KOPT-K1 (cell line): ENCODE data around the gene SHISAL1.

Source experiments
- H3K27ac ChIP-seq: fragments of 200-600 bp; sonication (generic); 2 replicates; pipeline ENCODE4 v1.5.1; 2016; ENCODE audit warnings: antibody characterized with exemption, mild to moderate bottlenecking, low read depth, low read length; ENCODE audit not compliant: poor library complexity, severe bottlenecking
- H3K36me3 ChIP-seq: fragments of 200-600 bp; sonication (generic); 2 replicates; pipeline ENCODE4 v1.5.1; 2017; ENCODE audit warnings: antibody characterized with exemption, mild to moderate bottlenecking, low read length, moderate library complexity; ENCODE audit not compliant: insufficient read depth
- H3K9me3 ChIP-seq: fragments of 200-600 bp; sonication (generic); 2 replicates; pipeline ENCODE4 v1.5.1; 2017; ENCODE audit warnings: antibody characterized with exemption, low read length, mild to moderate bottlenecking; ENCODE audit not compliant: insufficient read depth, poor library complexity, severe bottlenecking

The SHISAL1 gene

DNA sequence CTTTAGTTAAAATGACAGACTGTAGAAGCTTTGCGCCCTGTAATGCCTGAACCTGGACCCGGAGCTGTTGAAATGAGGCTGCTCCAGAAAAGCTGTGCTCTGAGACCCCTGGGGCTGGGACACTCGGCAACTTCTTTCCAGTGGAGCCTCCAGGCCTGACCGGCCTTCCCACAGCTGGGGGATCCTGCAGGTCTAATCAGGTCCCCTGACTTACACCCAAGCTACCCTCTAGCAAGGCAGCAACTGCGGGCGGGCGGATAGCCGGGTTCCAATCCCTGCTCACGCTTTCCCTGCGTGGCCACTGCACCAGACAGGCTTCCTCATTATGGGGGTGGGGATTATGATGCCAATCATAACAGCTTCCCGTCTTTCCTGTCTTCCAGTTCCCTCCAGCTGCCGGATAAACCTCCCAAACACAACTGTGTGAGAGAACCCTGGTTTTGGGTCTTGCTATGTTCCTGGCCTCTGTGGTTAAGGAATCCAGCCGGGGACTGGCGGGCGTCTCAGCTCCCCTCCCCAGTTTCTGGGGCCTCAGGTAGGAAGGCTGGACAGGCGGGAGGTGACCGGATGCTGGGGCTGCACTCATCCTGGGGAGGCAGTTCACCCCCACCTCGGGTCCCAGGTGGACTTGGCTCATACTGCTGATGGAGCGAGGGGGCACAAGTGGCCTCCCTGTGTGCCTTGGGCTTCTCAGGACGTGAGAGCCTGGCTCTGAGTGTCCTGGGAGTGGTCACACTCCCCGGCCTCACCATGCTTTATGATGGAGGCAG lies 93.5 kb downstream of the SHISAL1 start:
- Histone ChIP-seq H3K9me3 (peaks cover 7% of the 10 kb centered on the region), H3K36me3 (no peaks in the 10 kb centered on the region), H3K27ac (no peak overlapping the region)

GRCh38 chr22:44218071-44218470 lies 94.7 kb downstream of the SHISAL1 start:
- no peak overlapping the region for H3K27ac ChIP-seq
- peaks cover 7% of the 10 kb centered on the region for H3K9me3 ChIP-seq
- no peaks in the 10 kb centered on the region for H3K36me3 ChIP-seq

GRCh38 chr22:44217346-44217745 lies 95.4 kb downstream of the SHISAL1 start:
- Histone ChIP-seq H3K9me3 (peaks cover 7% of the 10 kb centered on the region), H3K36me3 (no peaks in the 10 kb centered on the region), H3K27ac (no peak overlapping the region)

DNA sequence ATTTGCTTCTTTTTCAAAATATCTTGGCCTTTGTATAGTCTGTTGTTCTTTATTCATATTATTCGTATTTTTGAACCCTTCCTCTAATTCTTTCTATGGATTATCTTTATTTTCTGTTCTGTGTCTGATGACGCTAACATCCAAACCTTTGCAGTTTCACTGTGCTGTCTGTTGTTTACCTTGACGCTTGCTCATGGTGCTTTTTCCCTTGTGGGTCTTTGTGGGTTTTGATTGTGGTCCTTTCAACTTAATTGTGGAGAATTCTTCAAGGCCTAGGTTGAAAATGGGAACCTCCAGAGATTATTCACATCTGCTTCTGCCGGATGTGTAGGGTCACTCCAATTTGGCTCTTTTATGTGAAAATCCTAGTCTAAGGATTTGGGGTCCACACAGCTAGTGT lies 97.5 kb downstream of the SHISAL1 start:
- Histone ChIP-seq H3K9me3 (peaks cover 7% of the 10 kb centered on the region), H3K27ac (no peak overlapping the region), H3K36me3 (no peaks in the 10 kb centered on the region)

GRCh38 chr22:44214764-44215163 lies 98.0 kb downstream of the SHISAL1 start:
- Histone ChIP-seq H3K27ac (no peak overlapping the region), H3K9me3 (peaks cover 10% of the 10 kb centered on the region), H3K36me3 (no peaks in the 10 kb centered on the region)

DNA sequence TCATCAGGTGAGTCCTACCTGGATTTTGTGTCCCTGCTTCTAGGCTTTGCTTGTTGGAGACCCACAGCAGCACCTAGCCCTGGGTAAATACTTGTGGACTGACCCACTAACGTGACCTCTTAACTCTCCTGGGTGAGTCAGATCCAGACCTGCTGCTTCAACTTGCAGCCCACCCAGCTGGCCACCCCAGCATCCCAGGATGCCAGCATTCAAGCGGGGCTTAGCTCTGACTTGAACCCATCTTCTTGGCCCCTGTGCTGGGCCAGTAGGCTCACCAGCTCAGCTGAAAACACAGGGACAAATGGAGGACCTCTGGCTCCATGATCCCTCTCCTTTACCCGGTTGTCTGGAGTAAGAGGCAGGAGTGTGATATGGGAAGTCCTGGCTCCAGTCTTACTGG lies 98.6 kb downstream of the SHISAL1 start:
- Histone ChIP-seq H3K36me3 (no peaks in the 10 kb centered on the region), H3K27ac (no peak overlapping the region), H3K9me3 (peaks cover 15% of the 10 kb centered on the region)

DNA sequence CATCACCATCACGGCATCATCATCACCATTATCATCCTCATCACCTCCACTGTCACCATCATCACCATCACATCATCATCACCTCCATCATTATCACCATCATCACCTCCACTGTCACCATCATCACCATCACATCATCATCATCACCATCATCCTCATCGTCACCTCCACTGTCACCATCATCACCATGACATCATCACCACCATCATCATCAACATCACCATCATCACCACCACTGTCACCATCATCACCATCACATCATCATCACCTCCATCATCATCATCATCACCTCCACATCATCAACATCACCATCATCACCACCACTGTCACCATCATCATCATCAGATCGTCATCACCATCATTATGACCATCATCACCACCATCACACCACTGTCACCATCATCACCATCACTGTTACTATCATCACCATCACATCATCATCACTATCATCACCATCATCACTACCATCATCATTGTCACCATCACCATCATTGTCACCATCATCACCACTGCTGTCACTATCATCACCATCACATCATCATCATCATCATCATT lies 99.2 kb downstream of the SHISAL1 start:
- Histone ChIP-seq H3K36me3 (no peaks in the 10 kb centered on the region), H3K9me3 (peaks cover 18% of the 10 kb centered on the region), H3K27ac (no peak overlapping the region)

GRCh38 chr22:44212936-44213335 lies 99.8 kb downstream of the SHISAL1 start:
- H3K36me3 ChIP-seq = no peaks in the 10 kb centered on the region
- H3K9me3 ChIP-seq = peaks cover 18% of the 10 kb centered on the region
- no peak overlapping the region for H3K27ac ChIP-seq

DNA sequence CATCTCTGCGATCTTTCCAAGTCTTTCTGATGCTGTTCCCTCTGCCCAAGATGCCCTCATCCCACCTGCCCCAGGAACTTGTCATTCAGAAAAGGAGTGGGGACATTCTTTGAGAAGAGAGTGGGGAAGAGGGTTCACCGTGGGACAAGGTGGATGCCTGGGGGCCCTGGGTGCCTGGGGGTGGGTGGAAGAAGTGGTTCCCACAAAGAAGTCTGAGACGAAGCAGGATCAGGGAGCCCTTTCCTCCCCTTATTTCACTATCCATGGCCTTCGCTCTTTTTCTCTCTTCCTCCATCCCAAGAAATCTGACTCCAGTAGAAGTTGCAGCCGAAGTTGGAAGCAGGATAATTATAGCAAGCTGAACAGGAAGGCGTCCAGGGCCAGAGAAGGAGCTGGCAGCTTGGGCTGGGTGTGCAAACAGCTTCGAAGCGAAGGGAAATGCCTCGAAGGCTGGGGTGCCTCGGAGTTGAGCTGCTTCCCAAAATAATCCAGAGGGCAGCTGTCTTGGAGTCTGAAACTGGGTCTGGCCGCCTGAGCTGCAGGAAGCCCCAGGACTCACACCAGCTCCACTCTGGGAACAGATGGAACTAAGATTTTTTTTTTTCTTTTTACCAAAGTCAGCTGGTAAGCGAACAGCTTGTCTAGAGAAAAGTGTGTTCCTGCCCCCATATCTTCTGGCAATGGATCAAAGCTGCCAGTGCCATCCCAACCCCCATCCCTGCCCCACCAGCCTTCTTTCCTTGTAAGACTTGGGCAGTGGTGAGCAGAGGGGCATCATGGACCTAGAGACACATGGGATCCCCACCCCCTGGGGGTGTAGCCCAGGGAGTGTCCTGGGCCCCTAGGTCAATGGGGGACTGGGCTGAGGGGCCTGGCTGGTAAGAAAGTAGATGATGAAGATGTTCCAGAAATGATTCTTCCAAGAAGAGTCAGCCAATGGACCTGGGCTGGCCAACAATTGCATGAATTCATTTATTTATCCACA lies 100.5 kb downstream of the SHISAL1 start:
- H3K9me3 ChIP-seq = peaks cover 18% of the 10 kb centered on the region
- no peak overlapping the region for H3K27ac ChIP-seq

DNA sequence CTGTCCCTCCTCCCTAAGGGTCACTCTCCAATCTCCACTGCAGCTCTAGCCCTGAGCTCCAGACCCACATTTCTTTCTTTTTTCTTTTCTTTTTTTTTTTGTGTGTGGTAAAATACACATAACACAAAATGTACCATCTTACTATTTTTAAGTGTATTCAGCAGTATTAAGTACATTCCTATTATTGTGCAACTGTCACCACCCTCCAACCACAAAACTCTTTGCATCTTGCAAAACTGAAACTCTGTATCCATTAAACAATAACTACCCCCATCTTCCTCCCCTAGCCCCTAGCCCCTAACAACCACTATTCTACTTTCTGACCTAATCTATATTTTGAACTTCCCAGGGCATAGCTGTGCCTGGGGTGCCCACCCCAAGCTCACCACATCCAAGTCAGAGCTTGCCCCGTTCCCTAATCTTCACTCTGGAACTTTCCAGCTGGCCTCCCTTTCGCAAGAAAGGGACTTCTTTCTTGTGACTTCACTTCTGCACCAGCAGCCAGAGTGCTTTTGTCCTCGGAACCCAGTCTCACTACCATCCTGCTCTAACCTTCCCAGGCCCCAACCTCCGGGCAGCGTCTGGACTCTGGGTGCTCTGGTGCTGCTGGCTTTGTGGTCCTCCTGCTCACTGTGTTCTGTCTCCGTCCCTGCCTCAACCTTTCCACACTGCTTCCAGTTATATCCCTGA lies 101.3 kb downstream of the SHISAL1 start:
- no peaks in the 10 kb centered on the region; the same call in 1 of the 2 replicates for H3K36me3 ChIP-seq
- peaks cover 18% of the 10 kb centered on the region for H3K9me3 ChIP-seq
- H3K27ac ChIP-seq = no peak overlapping the region

More for the DNA sequence above, 100.5 kb downstream of the SHISAL1 start:
- H3K36me3 ChIP-seq = no peaks in the 10 kb centered on the region

DNA sequence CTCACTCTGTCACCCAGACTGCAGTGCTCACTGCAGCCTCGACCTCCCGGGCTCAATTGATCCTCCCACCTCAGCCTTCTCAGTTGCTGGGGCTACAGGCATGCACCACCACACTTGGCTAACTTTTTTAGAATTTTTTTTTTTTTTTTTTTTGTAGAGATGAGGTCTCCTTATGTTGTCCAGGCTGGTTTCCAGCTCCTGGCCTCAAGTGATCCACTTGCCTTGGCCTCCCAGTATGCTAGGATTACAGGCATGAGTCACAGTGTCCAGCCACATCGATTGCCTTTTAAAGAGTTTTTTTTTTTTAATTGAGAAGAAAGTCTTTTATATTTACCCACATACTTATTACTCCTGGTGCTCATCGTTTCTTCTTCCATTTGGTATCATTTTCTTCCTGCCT lies 102.0 kb downstream of the SHISAL1 start:
- peaks cover 18% of the 10 kb centered on the region for H3K9me3 ChIP-seq
- H3K36me3 ChIP-seq = no peaks in the 10 kb centered on the region; the same call in 1 of the 2 replicates
- H3K27ac ChIP-seq = no peak overlapping the region

GRCh38 chr22:44209343-44209742 lies 103.4 kb downstream of the SHISAL1 start:
- H3K9me3 ChIP-seq = peaks cover 12% of the 10 kb centered on the region
- no peak overlapping the region for H3K27ac ChIP-seq
- no peaks in the 10 kb centered on the region; the same call in 1 of the 2 replicates for H3K36me3 ChIP-seq

- Histone ChIP-seq H3K9me3 (peaks cover 12% of the 10 kb centered on the region), H3K27ac (no peak overlapping the region), H3K36me3 (no peaks in the 10 kb centered on the region; the same call in 1 of the 2 replicates)
Measured at GRCh38 chr22:44207981-44208317, 104.8 kb downstream of the SHISAL1 start.

DNA sequence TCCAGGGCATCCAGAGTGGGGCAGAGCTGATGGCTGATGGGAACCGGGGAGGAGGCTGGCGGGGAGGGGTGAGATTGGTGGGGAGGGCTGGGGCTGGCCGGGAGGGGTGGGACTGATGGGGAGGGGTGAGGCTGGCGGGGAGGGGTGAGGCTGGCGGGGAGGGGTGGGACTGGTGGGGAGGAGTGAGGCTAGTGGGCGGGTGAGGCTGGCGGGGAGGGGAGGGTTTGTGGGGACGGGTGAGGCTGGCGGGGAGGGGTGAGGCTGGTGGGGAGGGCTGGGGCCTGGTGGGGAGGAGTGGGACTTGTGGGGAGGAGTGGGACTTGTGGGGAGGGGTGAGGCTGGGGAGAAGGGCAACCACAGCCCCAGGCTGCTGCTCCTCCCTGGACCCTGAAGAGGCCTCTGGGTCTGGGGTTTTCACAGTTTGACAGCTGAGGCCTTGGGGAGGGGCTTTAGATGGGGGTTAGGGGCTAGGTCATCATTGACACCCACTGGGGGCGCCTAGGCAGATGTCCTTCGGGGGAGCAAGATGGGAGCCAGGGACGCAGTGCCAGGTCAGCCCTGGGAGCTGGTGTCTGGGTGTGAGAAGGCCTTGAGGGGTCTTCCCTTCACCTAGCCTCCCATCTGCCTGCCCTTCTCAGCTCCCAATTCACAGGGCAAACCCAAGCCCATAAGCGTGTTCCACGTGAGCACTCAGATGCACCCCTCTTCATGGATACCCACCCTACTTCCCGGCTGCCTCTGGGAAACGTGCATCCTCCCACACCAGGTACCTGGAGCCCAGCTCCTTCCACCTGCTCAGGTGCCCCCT lies 105.4 kb downstream of the SHISAL1 start:
- peaks cover 12% of the 10 kb centered on the region for H3K9me3 ChIP-seq
- no peak overlapping the region for H3K27ac ChIP-seq
- H3K36me3 ChIP-seq = no peaks in the 10 kb centered on the region; the same call in 1 of the 2 replicates
